ENCODE data around the gene SOX6.

DNA sequence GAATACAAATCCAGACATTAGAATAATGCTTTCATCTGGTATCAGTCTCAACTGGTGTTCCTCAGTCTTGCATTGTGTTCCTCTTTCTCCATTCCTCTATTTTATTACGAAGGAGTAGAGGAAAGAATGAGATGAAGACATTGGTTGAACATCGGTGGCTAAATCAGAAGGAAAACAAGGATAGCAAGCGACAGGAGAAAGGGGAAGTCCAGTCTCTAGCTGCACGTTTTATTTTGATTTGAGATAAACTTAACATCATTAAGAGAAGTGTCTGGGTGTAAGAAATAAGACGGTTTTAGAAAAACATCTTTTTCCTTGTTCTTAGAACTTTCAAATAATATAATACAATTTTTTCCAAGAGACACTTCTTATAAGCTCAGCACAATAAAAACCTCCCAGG is 6.2 kb downstream of the SOX6 start:
- TF ChIP-seq EZH2phosphoT487 (IDR thresholded peaks at IDR 0.05; ENCODE audit: low read length): no peak
- TF ChIP-seq, protein P1, sequence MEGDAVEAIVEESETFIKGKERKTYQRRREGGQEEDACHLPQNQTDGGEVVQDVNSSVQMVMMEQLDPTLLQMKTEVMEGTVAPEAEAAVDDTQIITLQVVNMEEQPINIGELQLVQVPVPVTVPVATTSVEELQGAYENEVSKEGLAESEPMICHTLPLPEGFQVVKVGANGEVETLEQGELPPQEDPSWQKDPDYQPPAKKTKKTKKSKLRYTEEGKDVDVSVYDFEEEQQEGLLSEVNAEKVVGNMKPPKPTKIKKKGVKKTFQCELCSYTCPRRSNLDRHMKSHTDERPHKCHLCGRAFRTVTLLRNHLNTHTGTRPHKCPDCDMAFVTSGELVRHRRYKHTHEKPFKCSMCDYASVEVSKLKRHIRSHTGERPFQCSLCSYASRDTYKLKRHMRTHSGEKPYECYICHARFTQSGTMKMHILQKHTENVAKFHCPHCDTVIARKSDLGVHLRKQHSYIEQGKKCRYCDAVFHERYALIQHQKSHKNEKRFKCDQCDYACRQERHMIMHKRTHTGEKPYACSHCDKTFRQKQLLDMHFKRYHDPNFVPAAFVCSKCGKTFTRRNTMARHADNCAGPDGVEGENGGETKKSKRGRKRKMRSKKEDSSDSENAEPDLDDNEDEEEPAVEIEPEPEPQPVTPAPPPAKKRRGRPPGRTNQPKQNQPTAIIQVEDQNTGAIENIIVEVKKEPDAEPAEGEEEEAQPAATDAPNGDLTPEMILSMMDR (IDR thresholded peaks at IDR 0.05; ENCODE audit: low read length): no peak
- no peak for TF ChIP-seq EZH2 (optimal IDR thresholded peaks at IDR 0.05; ENCODE audit: low read depth, low read length)

Measured in MM.1S (cell line).